HepG2 (cell line): ENCODE measurements around the gene ANKRD53. TPM values are rescaled to one million over a fixed set of nuclear protein-coding genes. Genes with fewer than 3 reads are reported as not detected.

ENCODE experiments used
- AHR ChIP-seq: IDR thresholded peaks from 2 replicates; pipeline ENCODE4 v1.6.1; 2018; ENCODE audit warnings: missing genetic modification reagents, missing compliant biosample characterization
- CBX2 ChIP-seq, 2 experiments: fragments of 200-600 bp in 1 of 2; sonication (generic); formaldehyde crosslinking in 1 of 2; IDR thresholded peaks; 2 replicates each; pipeline versions ENCODE4 v1.7.0 to v1.8.1; 2018 to 2022; ENCODE audit warnings: low read depth in 2 of 2, low read length in 1 of 2, mild to moderate bottlenecking in 1 of 2, missing genetic modification reagents in 1 of 2
- CREM ChIP-seq, 2 experiments: sonication (generic) in 1 of 2; formaldehyde crosslinking in 1 of 2; IDR thresholded peaks; 2 replicates each; pipeline versions ENCODE4 v1.4.0 to v1.6.1; 2016 to 2020; ENCODE audit warnings: antibody characterized with exemption in 1 of 2, mild to moderate bottlenecking in 1 of 2, missing genetic modification reagents in 1 of 2
- HNRNPK ChIP-seq: fragments of 200-400 bp; formaldehyde crosslinking; IDR thresholded peaks from 2 replicates; pipeline ENCODE4 v1.6.1; 2018; ENCODE audit warnings: low read length, low read depth, moderate library complexity, mild to moderate bottlenecking; ENCODE audit not compliant: poor library complexity, severe bottlenecking
- MAFF ChIP-seq: IDR thresholded peaks from 2 replicates; pipeline ENCODE4 v1.6.1; 2011; ENCODE audit warnings: low read depth, low read length, improper control_type of control experiment
- MTA1 ChIP-seq: sonication (generic); formaldehyde crosslinking; IDR thresholded peaks from 2 replicates; pipeline ENCODE4 v1.4.0; 2020; ENCODE audit warnings: missing genetic modification reagents, mild to moderate bottlenecking, borderline replicate concordance
- RBAK ChIP-seq: sonication (generic); formaldehyde crosslinking; IDR thresholded peaks from 2 replicates; pipeline ENCODE4 v1.5.1; 2020; ENCODE audit warnings: mild to moderate bottlenecking, missing genetic modification reagents
- RBFOX2 ChIP-seq: fragments of 200-400 bp; formaldehyde crosslinking; IDR thresholded peaks from 2 replicates; pipeline ENCODE4 v1.6.1; 2017; ENCODE audit warnings: low read depth, mild to moderate bottlenecking, low read length
- SRSF4 ChIP-seq: fragments of 200-400 bp; formaldehyde crosslinking; IDR thresholded peaks from one replicate; pipeline ENCODE4 v1.6.1; 2018; ENCODE audit warnings: mild to moderate bottlenecking, low read depth, low read length, moderate library complexity; ENCODE audit not compliant: poor library complexity, severe bottlenecking
- THAP7 ChIP-seq: sonication (generic); formaldehyde crosslinking; IDR thresholded peaks from 2 replicates; pipeline ENCODE4 v1.8.1; 2023; ENCODE audit warnings: mild to moderate bottlenecking, missing genetic modification reagents
- THAP8 ChIP-seq: sonication (generic); formaldehyde crosslinking; IDR thresholded peaks from 2 replicates; pipeline ENCODE4 v1.5.1; 2020; ENCODE audit warnings: missing genetic modification reagents, mild to moderate bottlenecking, borderline replicate concordance
- ZEB1 ChIP-seq: IDR thresholded peaks from 2 replicates; pipeline ENCODE4 v1.6.1; 2012; ENCODE audit warnings: mild to moderate bottlenecking, low read depth, inconsistent platforms; ENCODE audit not compliant: insufficient replicate concordance
- ZKSCAN5 ChIP-seq: sonication (generic); formaldehyde crosslinking; IDR thresholded peaks from 2 replicates; pipeline ENCODE4 v1.5.1; 2020; ENCODE audit warnings: mild to moderate bottlenecking, missing genetic modification reagents
- ZNF10 ChIP-seq: sonication (generic); formaldehyde crosslinking; IDR thresholded peaks from 2 replicates; pipeline ENCODE4 v1.4.0; 2020; ENCODE audit warnings: mild to moderate bottlenecking, low read depth, missing genetic modification reagents, borderline replicate concordance
- ZNF333 ChIP-seq: sonication (generic); formaldehyde crosslinking; IDR thresholded peaks from 2 replicates; pipeline ENCODE4 v1.4.0; 2020; ENCODE audit warnings: mild to moderate bottlenecking, missing genetic modification reagents, borderline replicate concordance
- ZNF383 ChIP-seq: sonication (generic); formaldehyde crosslinking; IDR thresholded peaks from 2 replicates; pipeline ENCODE4 v1.4.0; 2020; ENCODE audit warnings: missing genetic modification reagents, mild to moderate bottlenecking, borderline replicate concordance
- ZNF484 ChIP-seq: sonication (generic); formaldehyde crosslinking; IDR thresholded peaks from 2 replicates; pipeline ENCODE4 v1.5.1; 2020; ENCODE audit warnings: mild to moderate bottlenecking, low read depth, missing genetic modification reagents, borderline replicate concordance
- ZNF510 ChIP-seq: sonication (generic); formaldehyde crosslinking; IDR thresholded peaks from 2 replicates; pipeline ENCODE4 v1.4.0; 2020; ENCODE audit warnings: low read depth, mild to moderate bottlenecking, missing genetic modification reagents
- ZNF792 ChIP-seq: IDR thresholded peaks from 2 replicates; pipeline ENCODE4 v1.6.1; 2016
- ZSCAN25 ChIP-seq: sonication (generic); formaldehyde crosslinking; IDR thresholded peaks from 2 replicates; pipeline ENCODE4 v1.8.0; 2022; ENCODE audit warnings: mild to moderate bottlenecking, missing genetic modification reagents
- ZUFSP ChIP-seq: sonication (generic); formaldehyde crosslinking; IDR thresholded peaks from 2 replicates; pipeline ENCODE4 v1.9.0; 2021; ENCODE audit warnings: missing genetic modification reagents, mild to moderate bottlenecking, borderline replicate concordance
- polyA plus RNA-seq, 8 experiments: library from polyadenylated mRNA; depleted of rRNA in 3 of 8; stranded (reverse) in 7 of 8; unstranded in 1 of 8; fragments of >200 nt; fragmentation: Illumina TruSeq in 4 of 8; extraction: Trizol in 4 of 8; gene quantifications; 2 replicates each; pipeline versions ENCODE4 v1.2.1 to v1.2.3, GENCODE V29; 2011 to 2016; ENCODE audit warnings: low read depth in 4 of 8, missing spikeins in 1 of 8, mixed read lengths in 1 of 8; ENCODE audit not compliant: insufficient read depth in 1 of 8
- total RNA-seq, 5 experiments: library from RNA; depleted of rRNA; stranded (reverse); fragments of >200 nt; fragmentation: Illumina TruSeq; extraction: Trizol; gene quantifications; 2 replicates each; pipeline ENCODE4 v1.2.3, GENCODE V29; 2016; ENCODE audit warnings: low read depth in 1 of 5
- TF ChIP-seq, protein P1 (sequence below): sonication (generic); formaldehyde crosslinking; IDR thresholded peaks from 2 replicates; pipeline ENCODE4 v1.8.0; 2022; ENCODE audit warnings: mild to moderate bottlenecking, missing genetic modification reagents, borderline replicate concordance
- TF ChIP-seq, protein P2 (sequence below): sonication (generic); formaldehyde crosslinking; IDR thresholded peaks from 2 replicates; pipeline ENCODE4 v1.9.0; 2021; ENCODE audit warnings: missing genetic modification reagents, borderline replicate concordance

ANKRD53 gene
- total and polyA plus RNA-seq, 2 of the 13 experiments (the other 11 are each of a cell fraction or from before 2014, with no cell fraction given) = 0.15 TPM; not detected in 1

DNA sequence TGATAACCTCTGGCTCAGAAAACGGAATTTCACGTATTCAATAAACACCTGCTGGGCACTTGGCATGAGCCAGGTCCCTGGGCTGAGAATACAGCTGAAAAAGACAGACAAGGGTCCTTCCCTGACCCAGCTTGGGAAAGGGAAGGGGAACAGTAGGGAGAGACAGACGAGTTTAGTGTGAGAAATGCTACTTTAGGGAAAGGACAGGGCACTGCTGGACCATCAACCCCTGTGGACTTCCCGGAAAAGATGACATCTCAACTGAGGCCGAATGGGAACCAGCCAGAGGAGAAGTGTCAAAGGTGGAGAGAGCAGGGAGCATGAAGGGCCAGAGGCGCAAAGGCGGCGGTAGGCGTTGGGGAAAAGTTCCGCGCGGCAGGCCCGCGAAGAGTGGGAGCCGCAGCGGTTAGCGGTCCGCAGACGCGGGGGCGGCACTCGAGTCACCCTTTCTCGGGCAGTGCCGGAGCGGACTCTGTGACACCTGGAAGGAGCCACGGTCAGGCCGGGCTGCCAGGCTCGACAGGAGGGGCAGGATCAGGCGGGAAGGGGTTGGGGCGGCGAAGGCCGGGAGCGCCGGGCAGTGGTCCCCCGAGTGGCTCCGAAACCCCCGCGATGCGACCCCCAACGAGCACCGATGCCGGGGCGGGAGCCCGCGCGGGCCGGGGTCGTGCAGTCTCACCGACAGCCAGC, 15.7 kb downstream of the ANKRD53 start (continued):
- TF ChIP-seq, protein P1, sequence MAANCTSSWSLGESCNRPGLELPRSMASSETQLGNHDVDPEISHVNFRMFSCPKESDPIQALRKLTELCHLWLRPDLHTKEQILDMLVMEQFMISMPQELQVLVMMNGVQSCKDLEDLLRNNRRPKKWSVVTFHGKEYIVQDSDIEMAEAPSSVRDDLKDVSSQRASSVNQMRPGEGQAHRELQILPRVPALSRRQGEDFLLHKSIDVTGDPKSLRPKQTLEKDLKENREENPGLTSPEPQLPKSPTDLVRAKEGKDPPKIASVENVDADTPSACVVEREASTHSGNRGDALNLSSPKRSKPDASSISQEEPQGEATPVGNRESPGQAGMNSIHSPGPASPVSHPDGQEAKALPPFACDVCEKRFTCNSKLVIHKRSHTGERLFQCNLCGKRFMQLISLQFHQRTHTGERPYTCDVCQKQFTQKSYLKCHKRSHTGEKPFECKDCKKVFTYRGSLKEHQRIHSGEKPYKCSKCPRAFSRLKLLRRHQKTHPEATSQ (CRISPR knock-in tag) = no peak
- TF ChIP-seq ZEB1 = no peak
- TF ChIP-seq ZUFSP (CRISPR knock-in tag) = no peak
- no peak for TF ChIP-seq ZKSCAN5 (CRISPR knock-in tag)
- no peak; the same call in 1 of the 2 replicates for TF ChIP-seq AHR (CRISPR knock-in tag)
- 0 out of 2 replicates have a peak, but pooled peaks have one; percentile 53 for TF ChIP-seq ZNF484 (CRISPR knock-in tag)
- TF ChIP-seq HNRNPK = peak; percentile 69
- TF ChIP-seq, protein P2, sequence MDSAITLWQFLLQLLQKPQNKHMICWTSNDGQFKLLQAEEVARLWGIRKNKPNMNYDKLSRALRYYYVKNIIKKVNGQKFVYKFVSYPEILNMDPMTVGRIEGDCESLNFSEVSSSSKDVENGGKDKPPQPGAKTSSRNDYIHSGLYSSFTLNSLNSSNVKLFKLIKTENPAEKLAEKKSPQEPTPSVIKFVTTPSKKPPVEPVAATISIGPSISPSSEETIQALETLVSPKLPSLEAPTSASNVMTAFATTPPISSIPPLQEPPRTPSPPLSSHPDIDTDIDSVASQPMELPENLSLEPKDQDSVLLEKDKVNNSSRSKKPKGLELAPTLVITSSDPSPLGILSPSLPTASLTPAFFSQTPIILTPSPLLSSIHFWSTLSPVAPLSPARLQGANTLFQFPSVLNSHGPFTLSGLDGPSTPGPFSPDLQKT (CRISPR knock-in tag) = no peak
- no peak for TF ChIP-seq RBAK (CRISPR knock-in tag)
- no peak for TF ChIP-seq ZNF333 (CRISPR knock-in tag)
- TF ChIP-seq THAP7 (CRISPR knock-in tag) = no peak
- TF ChIP-seq ZNF792 = no peak; the same call in 1 of the 2 replicates
- TF ChIP-seq SRSF4 = no peak
- no peak for TF ChIP-seq ZNF383 (CRISPR knock-in tag)
- no peak for TF ChIP-seq CREM (IDR thresholded peaks at IDR 0.05)
- TF ChIP-seq CREM (CRISPR knock-in tag; IDR thresholded peaks at IDR 0.05) = no peak
- TF ChIP-seq MTA1 (CRISPR knock-in tag) = peak; percentile 61; the same call in 1 of the 2 replicates
- TF ChIP-seq ZNF10 (CRISPR knock-in tag) = no peak
- 0 out of 2 replicates have a peak, but pooled peaks have one; percentile 5 for TF ChIP-seq ZSCAN25
- TF ChIP-seq RBFOX2 = no peak
- TF ChIP-seq MAFF = no peak
- TF ChIP-seq CBX2 (IDR thresholded peaks at IDR 0.05; ENCODE audit: low read depth, low read length) = no peak
- TF ChIP-seq CBX2 (CRISPR knock-in tag; IDR thresholded peaks at IDR 0.05; ENCODE audit: low read depth) = 0 out of 2 replicates have a peak, but pooled peaks have one; percentile 22
- no peak; the same call in 1 of the 2 replicates for TF ChIP-seq THAP8 (CRISPR knock-in tag)
- peak; percentile 78 for TF ChIP-seq ZNF510
